ENCODE measurements around the gene ACACA. TPM values are rescaled to one million over a fixed set of nuclear protein-coding genes. Genes with fewer than 3 reads are reported as not detected.

Gene ACACA
- total and polyA plus RNA-seq, 12 donors: 5.6 to 28.0 (median 16.2) TPM

- H3K27ac ChIP-seq: no peak overlapping the region
- TF ChIP-seq, protein P1, sequence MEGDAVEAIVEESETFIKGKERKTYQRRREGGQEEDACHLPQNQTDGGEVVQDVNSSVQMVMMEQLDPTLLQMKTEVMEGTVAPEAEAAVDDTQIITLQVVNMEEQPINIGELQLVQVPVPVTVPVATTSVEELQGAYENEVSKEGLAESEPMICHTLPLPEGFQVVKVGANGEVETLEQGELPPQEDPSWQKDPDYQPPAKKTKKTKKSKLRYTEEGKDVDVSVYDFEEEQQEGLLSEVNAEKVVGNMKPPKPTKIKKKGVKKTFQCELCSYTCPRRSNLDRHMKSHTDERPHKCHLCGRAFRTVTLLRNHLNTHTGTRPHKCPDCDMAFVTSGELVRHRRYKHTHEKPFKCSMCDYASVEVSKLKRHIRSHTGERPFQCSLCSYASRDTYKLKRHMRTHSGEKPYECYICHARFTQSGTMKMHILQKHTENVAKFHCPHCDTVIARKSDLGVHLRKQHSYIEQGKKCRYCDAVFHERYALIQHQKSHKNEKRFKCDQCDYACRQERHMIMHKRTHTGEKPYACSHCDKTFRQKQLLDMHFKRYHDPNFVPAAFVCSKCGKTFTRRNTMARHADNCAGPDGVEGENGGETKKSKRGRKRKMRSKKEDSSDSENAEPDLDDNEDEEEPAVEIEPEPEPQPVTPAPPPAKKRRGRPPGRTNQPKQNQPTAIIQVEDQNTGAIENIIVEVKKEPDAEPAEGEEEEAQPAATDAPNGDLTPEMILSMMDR (IDR thresholded peaks at IDR 0.05): no peak
- peaks cover 0 to 7% (median 0%) of the 10 kb centered on the region in 9 donors for H3K4me1 ChIP-seq
- intact Hi-C loops (cut with DNase I): no loop called here
- 63 to 65% methylated on average over 3 of the region's 3 CpGs for WGBS, 2 donors
- H3K4me3 ChIP-seq: no peak overlapping the region
- ATAC-seq (no peak), DNase-seq (no peak)
- no peaks in the 10 kb centered on the region for H3K27me3 ChIP-seq
- no peaks in the 10 kb centered on the region for H3K9me3 ChIP-seq
- H3K36me3 ChIP-seq: peaks cover 0 to 88% (median 6%) of the 10 kb centered on the region in 9 donors
Measured at GRCh38 chr17:37273409-37274051, 133.1 kb downstream of the ACACA start.

GRCh38 chr17:37265446-37266173 is 141.0 kb downstream of the ACACA start:
- no peak for DNase-seq
- Histone ChIP-seq H3K4me1 (no peaks in the 10 kb centered on the region), H3K9me3 (peaks cover 0 to 16% (median 8%) of the 10 kb centered on the region in 11 donors), H3K4me3 (no peak overlapping the region), H3K27ac (no peak overlapping the region), H3K36me3 (peaks cover 0 to 96% (median 39%) of the 10 kb centered on the region in 9 donors), H3K27me3 (no peaks in the 10 kb centered on the region)
- intact Hi-C loops (cut with DNase I): no loop called here
- WGBS, 2 donors: 97 to 99% methylated on average over 2 of the region's 2 CpGs
- ATAC-seq: no peak
- TF ChIP-seq, protein P1 (IDR thresholded peaks at IDR 0.05): no peak

DNA sequence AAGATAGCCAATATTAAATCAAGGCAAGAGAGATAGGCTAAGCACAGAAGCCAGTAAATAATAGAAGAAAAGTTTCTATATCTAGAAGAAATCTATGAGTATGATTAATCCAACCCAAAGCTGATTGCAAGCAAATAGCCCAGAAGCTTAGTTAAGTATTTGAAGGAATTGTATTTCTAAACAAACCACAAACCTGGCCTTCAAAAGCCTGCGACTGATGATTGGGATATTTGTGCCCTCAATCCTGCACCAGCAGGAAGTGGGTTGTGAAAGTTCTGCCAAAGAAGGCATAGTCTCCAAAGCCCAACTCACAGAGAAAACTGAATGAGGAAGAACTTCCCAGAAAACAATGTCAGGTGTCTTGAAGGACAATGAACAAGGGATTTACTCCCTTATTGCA is 145.3 kb downstream of the ACACA start:
- Histone ChIP-seq H3K9me3 (peaks cover 0 to 13% (median 8%) of the 10 kb centered on the region in 11 donors), H3K27me3 (no peaks in the 10 kb centered on the region), H3K36me3 (peaks cover 0 to 88% (median 38%) of the 10 kb centered on the region in 9 donors), H3K27ac (no peak overlapping the region), H3K4me1 (no peaks in the 10 kb centered on the region), H3K4me3 (no peak overlapping the region)
- ATAC-seq (no peak), DNase-seq (no peak)
- 90 to 95% methylated on average over 1 of the region's 1 CpG for WGBS, 2 donors
- TF ChIP-seq, protein P1 (IDR thresholded peaks at IDR 0.05): no peak
- intact Hi-C loops (cut with DNase I): no loop called here

GRCh38 chr17:37259030-37259735 is 147.5 kb downstream of the ACACA start:
- H3K4me3 ChIP-seq: no peak overlapping the region
- TF ChIP-seq, protein P1 (IDR thresholded peaks at IDR 0.05): no peak
- ATAC-seq (no peak), DNase-seq (no peak)
- peaks cover 0 to 86% (median 22%) of the 10 kb centered on the region in 9 donors for H3K36me3 ChIP-seq
- intact Hi-C loops (cut with DNase I): no loop called here
- no peaks in the 10 kb centered on the region for H3K9me3 ChIP-seq
- no peaks in the 10 kb centered on the region for H3K27me3 ChIP-seq
- H3K27ac ChIP-seq: no peak overlapping the region
- 90 to 95% methylated on average over 3 of the region's 3 CpGs for WGBS, 2 donors
- H3K4me1 ChIP-seq: no peaks in the 10 kb centered on the region

Measured in heart right ventricle (tissue), 16 donors.